T-cell (primary cell): Measurements from ENCODE around the gene ZNF286A. TPM values are rescaled to one million over a fixed set of nuclear protein-coding genes. Genes with fewer than 3 reads are reported as not detected.
"Not testable (repeated sequence)": the region's sequence is repeated elsewhere in the genome, so short reads cannot be mapped to it uniquely, and the experiment has no call there.

Experiments
- ATAC-seq, 4 experiments: fragments of 200-7000 bp in 3 of 4; fragments of 150-1000 bp in 1 of 4; cut with Tn5 transposase; replicated peaks in 1 of 4; 1 replicate in 3 of 4; 2 replicates in 1 of 4; pipeline ENCODE4 v1.10.0; 2021; ENCODE audit warnings: moderate library complexity in 3 of 4, mild to moderate bottlenecking in 2 of 4, moderate number of reproducible peaks in 1 of 4
- CTCF ChIA-PET, 2 donors: fragments of 300-600 bp; sonication (Branson Sonifier 250); formaldehyde crosslinking; loops; one replicate each; lab custom pipeline; 2022; ENCODE audit warnings: antibody characterized with exemption in 2 of 2; lab: Charles Lee
- POLR2A ChIA-PET, 2 donors: fragments of 300-600 bp; sonication (Branson Sonifier 250); formaldehyde crosslinking; loops; one replicate each; lab custom pipeline; 2022; ENCODE audit warnings: antibody characterized with exemption in 2 of 2; lab: Charles Lee
- DNase-seq, 35 experiments: peaks; one replicate each; pipeline versions ENCODE4 v3.0.0 to v3.0.0-alpha.2; 2013 to 2023
- H3K27ac ChIP-seq: one replicate; pipeline ENCODE4 v1.5.1; 2013; ENCODE audit warnings: low read length
- H3K27me3 ChIP-seq, 2 experiments: replicated peaks in 1 of 2; 1 replicate in 1 of 2; 2 replicates in 1 of 2; pipeline versions ENCODE4 v1.6.1 to v1.7.0; 2013; ENCODE audit warnings: low read length in 1 of 2, mixed read lengths in 1 of 2; ENCODE audit not compliant: control insufficient read depth in 2 of 2, insufficient read depth in 2 of 2; ENCODE audit errors: extremely low read depth in 1 of 2
- H3K36me3 ChIP-seq, 2 donors: 1 replicate in 1 of 2; 2 replicates in 1 of 2; pipeline versions ENCODE4 v1.6.1 to v1.7.0; 2013; ENCODE audit warnings: low read length in 1 of 2; ENCODE audit not compliant: control insufficient read depth in 2 of 2, insufficient read depth in 1 of 2; ENCODE audit errors: extremely low read depth in 1 of 2
- H3K4me1 ChIP-seq, 2 experiments: 1 replicate in 1 of 2; 2 replicates in 1 of 2; pipeline versions ENCODE4 v1.6.1 to v1.7.0; 2013; ENCODE audit warnings: low read length in 2 of 2, mixed read lengths in 1 of 2; ENCODE audit not compliant: insufficient read depth in 2 of 2, control insufficient read depth in 1 of 2; ENCODE audit errors: extremely low read depth in 1 of 2
- H3K4me3 ChIP-seq, 2 donors: 1 replicate in 1 of 2; 2 replicates in 1 of 2; pipeline versions ENCODE4 v1.5.1 to v1.7.0; 2013; ENCODE audit warnings: mild to moderate bottlenecking in 2 of 2, low read length in 1 of 2, moderate library complexity in 1 of 2; ENCODE audit not compliant: control insufficient read depth in 1 of 2; ENCODE audit errors: extremely low read depth in 1 of 2
- H3K9me3 ChIP-seq: 2 replicates; pipeline ENCODE4 v1.7.0; 2013
- H3K27ac Mint-ChIP-seq, 2 donors: one replicate each; pipeline ENCODE4 v1.8.0; 2020 to 2021; ENCODE audit warnings: mild to moderate bottlenecking in 2 of 2, mixed read lengths in 2 of 2
- H3K27me3 Mint-ChIP-seq, 2 donors: one replicate each; pipeline ENCODE4 v1.8.0; 2021 to 2022; ENCODE audit warnings: mixed read lengths in 2 of 2
- H3K36me3 Mint-ChIP-seq: one replicate; pipeline ENCODE4 v1.8.0; 2021; ENCODE audit warnings: mixed read lengths
- H3K4me1 Mint-ChIP-seq, 3 donors: one replicate each; pipeline ENCODE4 v1.8.0; 2020 to 2022; ENCODE audit warnings: mixed read lengths in 3 of 3, mild to moderate bottlenecking in 1 of 3
- H3K4me3 Mint-ChIP-seq, 3 donors: one replicate each; pipeline ENCODE4 v1.8.0; 2020 to 2022; ENCODE audit warnings: mild to moderate bottlenecking in 3 of 3, mixed read lengths in 3 of 3, moderate library complexity in 3 of 3
- H3K9me3 Mint-ChIP-seq, 3 donors: one replicate each; pipeline ENCODE4 v1.8.0; 2020 to 2022; ENCODE audit warnings: mixed read lengths in 3 of 3
- WGBS: methylation state at CpG from one replicate; pipeline ENCODE4 v1.1.5; 2013; ENCODE audit warnings: missing lambda C conversion rate; ENCODE audit not compliant: insufficient coverage; 5-methylcytosine and 5-hydroxymethylcytosine counted together
- total RNA-seq, 35 experiments: library from RNA in 6 of 35; stranded (reverse) in 6 of 35; fragments of 120-200 nt in 1 of 35; gene quantifications; one replicate each; pipeline versions ENCODE4 v1.2.1 to v1.2.4 and lab custom pipeline; 2013 to 2026

Gene ZNF286A
- total RNA-seq, 5 donors from 2014 or later (not counting 1 experiment from before 2014, with no cell fraction given) = 15.9 to 44.3 (median 26.0) TPM

- Histone ChIP-seq H3K36me3 (no peaks in the 10 kb centered on the region), H3K9me3 (no peaks in the 10 kb centered on the region), H3K4me1 (no peaks in the 10 kb centered on the region), H3K27ac (no peak overlapping the region), H3K27me3 (peaks cover 0 to 17% of the 10 kb centered on the region in 2 experiments), H3K4me3 (no peak overlapping the region)
- CTCF ChIA-PET = no interaction called here
- H3K27me3 Mint-ChIP-seq = peaks cover 4% of the 10 kb centered on the region in 2 donors
- H3K27ac Mint-ChIP-seq = no peak overlapping the region
- POLR2A ChIA-PET = no interaction called here
- H3K36me3 Mint-ChIP-seq = no peaks in the 10 kb centered on the region
- H3K4me3 Mint-ChIP-seq = no peak overlapping the region
- ATAC-seq (no peak), DNase-seq (no peak)
- no peaks in the 10 kb centered on the region for H3K4me1 Mint-ChIP-seq
- 77% methylated on average over 4 of the region's 7 CpGs for WGBS
- H3K9me3 Mint-ChIP-seq = no peaks in the 10 kb centered on the region
These were observed 44.6 kb downstream of the ZNF286A start for GRCh38 chr17:15744074-15744676.

- DNase-seq = no peak
- no peak for ATAC-seq
- Mint-ChIP-seq H3K27ac (no peak overlapping the region), H3K9me3 (no peaks in the 10 kb centered on the region), H3K27me3 (no peaks in the 10 kb centered on the region), H3K4me1 (no peaks in the 10 kb centered on the region), H3K36me3 (no peaks in the 10 kb centered on the region), H3K4me3 (no peak overlapping the region)
- ChIA-PET POLR2A (no interaction called here), CTCF (no interaction called here)
- Histone ChIP-seq H3K9me3 (no peaks in the 10 kb centered on the region), H3K4me1 (no peaks in the 10 kb centered on the region), H3K4me3 (no peak overlapping the region), H3K36me3 (no peaks in the 10 kb centered on the region), H3K27ac (no peak overlapping the region), H3K27me3 (peaks cover 0 to 17% of the 10 kb centered on the region in 2 experiments)
- no CpG with 5 or more reads among the region's 2 CpGs for WGBS
These were observed 45.3 kb downstream of the ZNF286A start for GRCh38 chr17:15744885-15745284.

GRCh38 chr17:15749403-15749802 lies 49.9 kb downstream of the ZNF286A start:
- H3K4me3 Mint-ChIP-seq, DNase-seq, ATAC-seq, CTCF ChIA-PET, H3K4me3 ChIP-seq, H3K4me1 ChIP-seq, H3K36me3 ChIP-seq, H3K27me3 Mint-ChIP-seq, H3K27ac Mint-ChIP-seq, H3K27me3 ChIP-seq, H3K36me3 Mint-ChIP-seq, H3K27ac ChIP-seq, POLR2A ChIA-PET, H3K9me3 ChIP-seq, H3K9me3 Mint-ChIP-seq, H3K4me1 Mint-ChIP-seq: not testable (repeated sequence)
- 53% methylated on average over 31 of the region's 36 CpGs for WGBS

GRCh38 chr17:15768865-15769533 lies 69.4 kb downstream of the ZNF286A start:
- H3K36me3 Mint-ChIP-seq, H3K9me3 Mint-ChIP-seq, POLR2A ChIA-PET, H3K9me3 ChIP-seq, H3K4me3 ChIP-seq, H3K27me3 Mint-ChIP-seq, H3K36me3 ChIP-seq, H3K4me3 Mint-ChIP-seq, DNase-seq, H3K27ac Mint-ChIP-seq, H3K27me3 ChIP-seq, ATAC-seq, CTCF ChIA-PET, H3K4me1 ChIP-seq, H3K4me1 Mint-ChIP-seq, H3K27ac ChIP-seq: not testable (repeated sequence)
- WGBS = 91% methylated on average over 4 of the region's 14 CpGs

Other genes with a start within 250 kb of the ZNF286A start
- 1 to 10 TPM; 4.7 to 10.0 (median 9.0) TPM for gene CDRT4, start 232.1 kb upstream of the ZNF286A start, total RNA-seq
- gene TVP23C, start 136.3 kb upstream of the ZNF286A start, total RNA-seq = 10 to 100 TPM in 4 of 5 donors, 1 to 10 TPM in 1; 9.6 to 27.3 (median 17.8) TPM
- gene FBXW10B, start 80.0 kb upstream of the ZNF286A start, total RNA-seq = 1 to 10 TPM in 2 of 5 donors, under 1 TPM in 3; 0.38 to 1.3 (median 0.85) TPM
- 10 to 100 TPM in 2 of 5 donors, 1 to 10 TPM in 3; 6.4 to 13.8 (median 8.9) TPM for gene TRIM16, start 15.4 kb upstream of the ZNF286A start, total RNA-seq
- not detected for gene TBC1D26, start 32.5 kb downstream of the ZNF286A start, total RNA-seq
- under 1 TPM in 1 of 5 donors, not detected in 4; 0.20 TPM for gene ADORA2B, start 245.4 kb downstream of the ZNF286A start, total RNA-seq